ENCODE data around the gene JADE2.

Gene JADE2

DNA sequence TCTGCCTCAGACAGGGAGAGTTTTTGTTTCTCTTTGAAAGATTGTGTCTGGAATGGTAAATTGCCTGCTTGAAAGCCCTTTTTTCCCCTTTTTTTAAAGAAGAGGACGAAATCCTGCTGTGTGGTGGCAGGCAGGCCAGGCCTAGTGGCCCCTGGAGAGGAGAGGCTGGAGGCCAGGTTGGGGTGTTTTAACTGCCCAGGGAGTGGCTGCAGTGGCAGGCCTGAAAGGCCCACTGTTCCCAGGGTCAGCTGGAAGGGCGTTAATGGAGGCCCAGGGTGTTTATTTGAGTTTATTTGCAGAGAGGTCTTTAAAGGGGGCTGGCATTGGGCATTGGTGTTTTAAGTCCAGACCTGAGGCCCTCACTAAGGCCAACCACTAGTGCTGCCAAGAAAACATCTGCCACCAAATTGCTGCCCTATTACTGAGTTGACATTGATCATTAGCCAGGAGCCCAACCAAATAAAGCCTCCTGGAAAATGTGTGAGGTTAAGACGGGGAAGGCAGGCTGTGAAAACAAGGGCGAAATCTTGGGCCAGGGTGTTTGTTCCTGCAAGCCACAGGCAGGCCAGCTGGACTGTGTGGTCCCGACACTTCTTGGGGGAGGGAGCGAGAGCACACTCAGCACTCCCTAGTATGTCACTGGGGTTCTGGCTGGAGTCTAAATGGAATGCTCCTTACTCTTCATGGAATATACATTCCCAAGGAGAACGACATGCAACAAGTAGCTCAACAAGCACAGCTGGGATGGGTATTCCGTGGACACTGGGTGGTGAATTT is 5.0 kb downstream of the JADE2 start:
- no peak for DNase-seq (ENCODE audit: low read depth)

DNA sequence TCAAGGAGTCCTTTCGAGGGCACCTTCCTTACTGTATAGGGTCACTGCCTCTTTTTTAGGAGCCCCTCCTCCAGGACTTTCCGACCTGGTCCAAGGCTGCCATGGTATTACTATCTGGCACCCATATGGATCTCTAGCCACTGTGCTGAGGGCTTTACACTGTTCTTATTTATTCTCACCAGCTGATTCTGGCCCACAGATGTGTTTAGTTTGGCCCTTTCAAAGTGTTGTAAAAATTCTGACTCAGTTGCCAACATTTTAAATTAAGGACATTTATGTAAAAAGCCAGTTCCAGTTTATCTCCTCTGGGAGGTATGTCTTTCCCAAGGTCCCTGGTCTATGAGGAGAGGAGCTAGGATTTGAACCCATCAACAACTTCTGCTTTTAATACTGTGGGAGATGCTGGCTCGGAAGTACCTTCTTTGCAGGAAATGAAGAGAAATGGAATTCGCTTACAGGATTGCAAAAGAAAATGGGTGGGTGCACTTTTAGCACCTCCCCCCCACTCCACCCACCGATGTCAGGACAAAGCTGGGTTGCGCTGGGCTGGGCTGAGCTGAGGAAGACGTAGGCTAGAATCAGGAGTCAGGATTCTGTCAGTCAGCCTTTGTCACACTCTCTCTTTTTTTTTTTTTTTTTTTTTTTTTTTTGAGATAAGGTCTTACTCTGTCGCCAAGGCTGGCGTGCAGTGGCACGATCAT is 7.8 kb downstream of the JADE2 start:
- DNase-seq (ENCODE audit: low read depth), result no peak

DNA sequence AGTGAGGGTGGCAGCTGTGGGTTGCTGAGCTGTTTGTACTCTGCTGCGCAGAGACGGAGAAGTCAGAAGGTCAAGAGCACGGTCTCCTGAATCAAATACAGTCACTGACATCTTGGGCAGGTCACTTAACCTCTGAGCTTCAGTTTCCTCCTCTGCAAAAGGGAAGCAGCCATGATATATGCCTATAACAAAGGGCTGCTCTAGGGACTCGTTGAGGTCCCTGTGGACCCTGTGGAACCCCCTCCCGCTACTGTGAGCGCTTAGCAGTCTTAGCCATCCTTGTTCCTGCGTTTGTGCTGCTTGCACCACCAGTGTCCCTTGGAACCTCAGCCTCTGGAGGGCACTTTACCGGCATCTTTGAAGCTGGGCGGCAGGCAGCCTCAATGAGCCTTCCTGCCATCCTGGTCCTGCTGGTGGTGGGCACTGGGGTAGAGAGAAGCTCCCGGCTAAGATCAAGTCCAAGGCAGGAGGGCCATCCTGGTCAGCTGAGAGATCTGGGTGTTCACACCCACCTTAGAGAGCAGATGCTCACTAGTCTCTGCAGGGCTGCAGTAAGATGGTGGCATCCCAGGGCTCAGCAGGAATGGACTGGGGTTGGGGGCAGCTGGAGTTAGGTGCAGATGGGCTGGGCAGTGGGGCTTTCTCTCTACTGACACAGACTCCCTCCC is 8.7 kb downstream of the JADE2 start:
- DNase-seq (ENCODE audit: low read depth), result no peak

DNA sequence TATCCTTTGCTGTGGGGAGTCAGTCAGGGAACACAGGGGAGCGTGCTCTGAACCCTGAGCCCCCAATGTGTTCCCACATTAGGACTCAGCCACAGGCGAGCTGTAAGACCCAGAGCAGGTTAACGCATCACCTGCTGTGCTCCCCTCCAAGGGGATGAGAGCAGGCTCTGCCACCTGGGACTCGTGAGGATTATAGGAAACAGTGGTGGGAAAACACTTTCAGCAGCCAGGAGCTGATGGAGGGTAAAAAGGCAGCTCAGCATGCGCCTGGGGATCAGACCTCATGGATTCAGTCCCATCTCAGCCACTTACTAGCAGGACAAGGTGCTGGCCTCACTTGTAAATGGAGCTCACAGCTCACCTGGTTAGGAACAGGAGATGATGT is 9.2 kb downstream of the JADE2 start:
- no peak for DNase-seq (ENCODE audit: low read depth)

DNA sequence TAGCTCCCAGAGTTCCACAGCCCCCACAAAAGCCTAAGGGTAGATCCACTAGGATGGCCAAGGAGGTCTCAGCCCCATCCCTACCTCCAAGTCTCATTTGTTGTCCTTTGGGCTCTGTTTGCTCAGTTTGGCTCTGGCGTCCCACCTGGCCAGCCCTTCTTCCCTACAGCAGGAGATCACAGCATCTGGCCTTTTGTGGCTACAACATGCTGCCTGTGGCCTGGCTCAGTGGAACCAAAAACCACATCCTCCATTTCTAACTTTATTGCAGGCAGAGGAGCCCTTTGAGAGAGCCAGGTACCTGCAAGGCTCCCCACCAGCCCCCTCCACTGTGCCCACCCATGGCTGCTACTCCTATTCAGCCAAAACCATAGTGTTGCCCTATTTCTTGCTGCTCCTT is 11.4 kb downstream of the JADE2 start:
- no peak for DNase-seq (ENCODE audit: low read depth)

DNA sequence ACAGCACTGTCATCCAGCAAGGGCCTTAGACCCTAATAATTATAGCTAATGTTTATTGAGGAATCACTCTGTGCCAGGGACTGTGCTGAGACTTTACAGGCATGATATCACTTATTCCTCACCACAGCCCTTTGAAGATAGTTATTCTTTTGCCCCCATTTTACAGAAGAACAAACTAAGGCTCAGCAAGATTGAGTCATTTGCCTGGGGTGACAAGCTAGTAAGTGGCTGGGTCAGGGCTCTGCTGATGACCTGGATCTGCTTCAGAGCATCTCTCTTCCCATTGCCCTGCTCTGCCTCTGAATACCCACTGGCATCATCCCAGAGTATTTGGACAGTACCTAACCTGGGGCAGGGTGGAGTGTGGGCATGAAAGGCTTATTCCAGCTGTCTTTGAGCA is 11.8 kb downstream of the JADE2 start:
- no peak for DNase-seq (ENCODE audit: low read depth)

DNA sequence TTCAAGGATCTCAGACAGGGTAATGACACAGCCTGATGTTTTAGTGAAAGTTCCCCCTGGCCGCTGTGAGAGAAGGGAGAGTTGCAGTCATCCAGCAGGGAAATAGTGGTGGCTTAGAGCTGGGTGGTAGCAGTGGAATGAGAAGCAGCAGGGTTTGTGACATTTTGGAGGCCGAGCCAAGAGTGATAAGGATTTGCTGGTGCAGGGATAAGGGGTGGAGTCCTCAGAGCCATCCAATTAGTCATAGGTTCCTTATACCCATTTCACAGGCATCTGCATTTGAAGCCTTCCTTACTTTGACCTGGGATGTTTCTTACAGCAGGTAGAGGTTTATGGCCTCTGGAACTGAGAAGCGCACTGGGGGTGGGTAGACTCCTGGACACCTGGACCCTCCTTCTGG is 12.8 kb downstream of the JADE2 start:
- no peak for DNase-seq (ENCODE audit: low read depth)

DNA sequence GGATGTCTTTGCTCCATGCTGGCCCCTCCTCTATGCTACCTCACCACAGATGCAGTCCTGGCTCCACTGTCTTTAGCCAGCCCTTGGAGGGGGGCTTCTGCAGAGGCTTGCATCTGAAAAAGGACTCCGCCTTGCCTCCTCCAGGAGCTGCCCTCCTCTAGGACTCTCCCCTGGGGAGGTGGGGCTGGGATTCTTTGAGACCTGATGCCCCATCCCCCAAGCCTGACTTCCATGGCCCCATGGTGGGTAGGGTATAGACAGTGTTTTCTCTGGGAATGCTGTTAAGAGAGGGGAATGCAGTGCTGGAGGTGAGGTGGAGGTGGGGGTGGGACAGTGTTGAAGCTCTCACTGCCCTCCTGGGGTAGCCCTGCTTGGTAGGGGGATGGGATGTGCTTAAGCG is 14.3 kb downstream of the JADE2 start:
- no peak for DNase-seq (ENCODE audit: low read depth)

DNA sequence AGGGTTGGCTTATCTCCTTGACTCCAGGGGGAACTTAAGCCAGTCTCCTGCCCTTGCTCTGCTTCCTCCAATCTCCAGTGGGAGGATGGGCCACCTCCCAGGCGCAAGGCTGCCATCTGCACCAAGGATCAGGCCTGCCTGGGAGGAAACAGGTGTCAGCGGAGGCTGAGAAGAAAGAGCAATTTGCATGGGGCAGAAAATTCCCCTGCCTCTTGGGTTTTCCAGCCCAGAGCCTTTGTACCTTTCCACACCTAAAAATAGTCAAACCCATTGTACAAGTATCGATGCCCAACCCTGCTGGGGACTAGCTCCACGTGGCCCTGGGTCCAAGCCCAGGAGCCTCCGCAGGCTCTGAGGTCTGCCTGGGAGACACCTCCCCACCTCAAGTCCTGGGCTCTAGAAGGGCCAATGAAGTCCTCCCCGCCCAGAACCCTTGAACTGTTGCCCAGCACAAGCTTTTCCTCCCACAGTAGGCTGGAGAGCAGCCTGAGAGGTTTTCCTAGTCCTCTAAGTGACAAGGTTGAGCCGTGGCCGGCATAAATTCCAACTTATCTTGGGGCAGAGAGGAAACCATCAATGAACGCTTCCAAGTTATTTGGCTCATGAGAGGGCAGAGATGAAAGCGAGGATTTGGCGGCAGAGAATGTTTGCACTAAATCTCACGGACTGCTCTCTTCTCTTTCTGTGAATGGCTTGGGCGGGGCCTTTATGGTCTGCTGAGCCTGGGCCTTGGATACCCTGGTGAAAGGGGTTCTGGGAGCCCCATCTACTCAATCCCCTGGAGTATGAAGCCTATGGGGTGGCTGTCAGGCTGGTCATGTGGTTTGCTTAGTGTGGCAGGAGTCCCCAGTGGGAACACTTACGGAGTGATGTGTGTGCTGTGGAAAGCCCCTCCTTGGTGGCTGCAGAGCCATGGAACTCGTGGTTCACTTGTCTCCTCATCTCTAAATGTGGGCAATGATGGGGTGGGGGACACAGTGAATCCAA is 15.6 kb downstream of the JADE2 start:
- no peak for DNase-seq (ENCODE audit: low read depth)

DNA sequence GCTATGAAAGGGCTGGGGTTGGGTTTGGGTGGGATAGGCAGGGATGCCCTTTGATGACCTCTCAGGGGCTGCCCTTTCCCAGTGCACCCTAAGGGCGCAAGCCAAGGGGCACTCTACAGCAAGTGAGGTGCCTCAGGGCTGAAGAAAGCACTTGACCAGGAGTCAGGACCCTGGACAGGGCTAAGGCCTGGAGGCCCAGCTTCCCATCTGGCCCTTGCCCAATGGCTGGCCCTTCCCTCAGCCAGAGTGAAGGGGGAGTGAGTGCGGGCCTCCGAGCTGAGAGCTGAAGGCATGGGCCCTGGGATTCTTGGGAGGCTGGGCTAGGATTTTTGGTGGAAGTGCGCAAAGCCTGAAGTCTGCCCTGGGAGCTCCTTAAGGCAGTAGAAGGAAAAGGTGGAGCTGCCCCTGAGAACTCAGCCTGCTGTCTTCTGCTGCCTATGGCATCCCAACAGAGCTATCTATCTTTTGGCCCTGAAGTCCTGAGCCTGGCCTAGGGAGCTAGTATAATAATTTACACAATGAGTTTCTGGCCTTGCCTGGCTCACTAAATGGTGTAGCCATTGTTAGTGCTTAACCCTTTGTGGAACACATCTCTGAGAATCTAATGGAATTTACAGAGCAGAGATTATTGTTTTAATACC is 16.4 kb downstream of the JADE2 start:
- DNase-seq (ENCODE audit: low read depth), result no peak

DNA sequence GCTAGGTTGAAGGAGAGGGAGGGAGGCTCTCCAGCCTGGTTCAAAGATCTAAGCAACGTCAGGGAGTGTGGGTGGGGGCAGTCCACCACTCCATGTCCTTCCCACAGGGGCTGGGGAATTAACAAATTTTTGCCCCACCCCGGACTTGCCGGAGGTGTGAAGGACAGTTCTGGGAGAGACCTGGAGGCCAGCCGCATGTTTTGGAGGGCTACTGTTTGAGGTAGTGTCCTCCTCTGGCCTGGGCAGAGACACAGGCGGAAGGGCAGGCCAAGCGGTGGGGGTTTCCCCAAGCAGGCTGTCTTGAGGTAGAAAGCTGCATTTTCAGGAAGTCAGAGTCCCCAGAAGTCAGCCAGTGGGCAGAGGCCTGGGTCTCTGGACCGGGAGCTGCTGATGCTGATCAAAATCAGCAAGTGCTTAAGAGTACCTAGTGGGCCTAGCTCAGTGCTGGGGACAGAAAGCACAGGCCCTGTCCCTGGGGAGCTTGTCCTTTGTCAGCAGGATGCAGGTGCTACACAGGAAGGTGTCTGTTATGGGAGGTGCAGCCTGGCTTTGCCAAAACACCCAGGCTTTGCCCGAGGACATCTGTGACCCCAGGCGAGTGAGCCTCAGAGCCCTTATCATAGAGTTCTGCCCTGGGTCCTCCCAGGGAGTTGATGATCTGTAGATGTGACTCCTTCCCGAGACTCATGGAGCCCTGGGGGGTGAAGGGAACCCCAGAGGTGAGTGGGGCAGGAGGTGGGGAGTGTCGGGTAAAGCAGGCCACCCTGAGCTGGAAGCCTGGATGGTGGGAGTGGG is 18.5 kb downstream of the JADE2 start:
- DNase-seq (ENCODE audit: low read depth), result no peak

DNA sequence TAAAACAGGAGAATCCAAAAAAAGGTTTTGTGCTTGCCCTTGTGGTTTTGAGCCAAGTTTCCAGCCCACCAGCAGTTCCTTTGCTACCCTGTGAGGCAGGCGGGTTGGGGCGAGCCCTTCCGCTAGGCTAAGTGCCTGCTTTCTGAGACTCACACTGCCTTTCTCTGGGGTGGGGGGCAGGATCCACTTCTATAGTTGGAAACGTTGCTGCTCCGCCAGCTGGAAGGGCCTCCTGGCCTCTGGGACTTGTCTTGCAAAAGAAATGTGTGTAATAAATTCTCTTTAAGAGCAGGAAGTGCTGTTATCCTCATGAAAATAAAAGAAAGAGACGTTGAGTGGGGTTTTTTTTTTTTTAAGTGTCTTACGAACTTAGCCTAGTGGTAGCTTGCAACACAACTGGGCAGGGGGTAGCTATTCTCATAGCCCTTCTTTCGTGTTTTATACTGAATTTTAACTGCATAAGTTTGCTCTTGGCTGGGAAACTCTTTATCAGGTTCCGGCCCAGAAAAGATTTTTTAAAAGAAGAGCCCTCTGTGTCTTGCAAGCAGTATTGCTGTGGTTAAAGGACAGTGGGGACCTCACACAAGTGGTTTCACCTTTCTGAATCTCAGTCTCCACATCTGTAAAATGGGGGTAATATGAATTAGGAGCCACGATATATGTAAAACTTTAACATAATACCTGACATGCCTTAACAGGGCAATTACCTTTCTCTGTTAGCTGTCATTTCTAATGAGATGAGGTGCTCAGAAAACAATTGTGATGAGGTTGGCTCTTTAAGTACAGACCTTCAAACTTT is 19.8 kb downstream of the JADE2 start:
- DNase-seq (ENCODE audit: low read depth), result no peak

DNA sequence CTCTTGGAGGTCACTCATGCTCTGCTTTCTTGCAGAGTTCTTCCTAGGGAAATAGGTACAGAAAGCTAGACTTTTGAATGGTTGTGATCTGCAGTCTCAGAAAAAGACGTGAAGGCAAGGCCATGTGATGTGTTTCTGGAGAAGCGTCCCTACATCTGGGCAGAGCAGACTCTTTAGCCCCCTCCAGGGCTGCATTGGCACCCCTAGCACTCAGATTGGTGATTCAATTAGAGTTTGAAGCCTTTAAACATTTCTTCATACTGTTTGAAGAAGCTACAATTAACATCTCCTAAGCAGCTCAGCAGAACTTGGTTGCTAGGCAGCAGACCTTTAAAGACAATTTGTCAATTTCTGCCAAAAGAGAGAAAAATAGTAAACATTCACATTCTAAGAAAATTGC is 21.6 kb downstream of the JADE2 start:
- no peak for DNase-seq (ENCODE audit: low read depth)

DNA sequence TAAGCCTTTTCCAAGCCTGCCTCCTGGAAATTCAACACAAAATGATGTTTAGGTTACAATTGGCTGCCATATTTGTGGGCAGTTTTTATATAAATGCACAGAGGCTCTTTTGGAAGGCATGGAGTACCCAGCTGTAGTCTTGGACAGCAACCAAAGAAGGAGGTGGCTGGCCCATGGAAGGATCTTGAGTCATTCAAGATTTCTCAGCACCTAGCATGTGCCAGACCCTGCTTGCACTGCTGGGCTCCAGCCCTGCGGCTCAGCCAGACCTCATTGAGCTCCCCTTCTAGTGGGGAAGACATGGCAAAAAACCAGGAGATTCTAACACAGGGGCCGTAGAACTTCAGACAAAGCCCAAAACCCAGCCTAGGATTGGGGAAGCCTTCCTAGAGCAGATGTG is 22.1 kb downstream of the JADE2 start:
- DNase-seq (ENCODE audit: low read depth), result no peak

DNA sequence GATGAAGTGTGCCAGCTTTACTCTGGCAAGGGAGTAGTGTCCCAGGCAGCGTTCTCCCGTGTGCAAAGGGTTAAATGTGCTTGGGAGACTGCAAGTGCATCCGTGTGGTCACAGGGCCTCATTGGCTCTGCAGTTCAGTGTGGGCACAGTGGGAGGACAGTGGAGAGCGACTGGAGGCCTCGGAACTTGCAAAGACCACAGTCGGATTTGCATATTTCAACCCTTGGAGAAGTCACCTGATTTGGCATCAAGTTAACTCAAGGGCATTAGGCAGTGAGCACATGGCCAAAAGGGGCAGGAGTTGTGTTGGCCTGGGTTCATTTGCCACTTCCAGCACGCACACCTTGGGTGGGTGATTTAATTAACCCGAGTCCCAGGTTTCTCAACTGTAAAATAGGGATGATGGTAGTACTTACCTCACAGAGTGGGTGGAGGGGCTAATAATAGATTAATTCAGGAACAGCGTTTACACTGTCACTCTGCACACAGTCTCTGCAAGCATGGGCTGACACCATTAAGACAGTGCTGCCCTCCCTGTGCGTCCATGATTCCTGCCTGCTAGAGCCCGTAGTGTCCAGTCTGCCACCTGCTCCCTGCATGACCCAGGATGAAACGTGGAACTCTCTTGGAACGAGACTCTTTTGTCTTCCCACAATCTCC is 22.7 kb downstream of the JADE2 start:
- no peak for DNase-seq (ENCODE audit: low read depth)

DNA sequence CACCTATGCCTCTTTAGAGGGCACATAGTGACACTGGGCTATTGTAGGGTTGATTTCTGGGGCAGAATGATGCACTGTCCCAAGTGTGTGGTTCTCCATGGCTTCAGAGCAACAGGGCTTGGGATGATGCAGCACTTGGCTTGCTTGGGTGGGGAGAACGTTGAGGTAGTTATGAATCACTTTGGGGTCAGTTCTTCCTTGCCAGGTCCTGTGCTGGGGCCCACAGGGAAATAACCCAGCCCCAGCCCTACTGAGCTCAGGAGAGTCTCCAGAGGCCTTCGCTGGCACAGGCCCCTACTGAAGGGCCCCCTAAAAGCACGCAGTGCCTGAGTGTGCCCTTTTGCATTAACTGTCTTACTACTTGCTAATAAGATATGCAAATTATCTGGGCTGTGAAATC is 24.2 kb downstream of the JADE2 start:
- no peak for DNase-seq (ENCODE audit: low read depth)

DNA sequence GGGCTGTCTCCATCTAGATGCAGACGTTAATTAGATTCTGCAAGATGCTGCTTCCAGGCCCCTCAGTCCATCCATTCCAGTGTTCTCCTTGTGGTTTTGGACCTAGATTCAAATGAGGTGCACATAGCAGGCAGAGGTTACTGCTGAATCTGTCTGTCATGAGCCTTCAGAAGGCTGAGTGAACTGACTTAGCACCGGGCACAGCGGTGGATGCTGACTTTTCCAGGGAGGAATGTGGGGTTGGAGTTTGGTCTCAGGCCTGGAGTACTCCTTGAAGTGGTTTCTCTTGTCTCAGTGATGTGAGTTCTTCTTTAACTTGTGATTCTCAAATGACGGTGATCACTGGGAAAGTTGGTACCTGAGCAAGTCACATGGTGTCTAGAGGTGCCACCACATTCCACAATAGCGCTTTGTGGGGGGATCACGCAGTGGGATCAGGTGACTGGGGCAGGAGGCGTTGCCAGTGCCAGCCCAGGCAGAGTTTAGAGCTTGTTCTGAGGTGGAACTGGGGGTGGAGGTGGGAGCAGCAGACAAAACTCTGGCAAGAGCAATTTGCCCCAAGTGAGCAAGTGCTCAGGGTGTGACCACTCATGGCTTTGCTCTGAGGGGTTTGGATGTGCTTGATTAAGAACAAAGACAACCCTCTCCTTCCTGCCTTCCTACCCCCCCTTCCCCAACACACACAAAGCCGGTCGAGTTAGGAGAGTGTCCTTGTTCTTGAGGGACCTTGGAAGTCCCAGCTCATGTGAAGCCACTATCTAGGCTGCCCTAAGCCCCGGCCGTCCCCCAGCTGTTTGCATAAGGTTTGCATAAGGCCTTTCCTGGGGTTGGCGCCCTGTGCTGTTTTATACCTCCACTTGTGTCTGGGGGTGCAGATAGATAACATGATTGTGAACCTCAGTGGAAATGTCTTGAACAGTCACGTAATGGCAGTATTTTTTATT is 25.1 kb downstream of the JADE2 start:
- no peak for DNase-seq (ENCODE audit: low read depth)

DNA sequence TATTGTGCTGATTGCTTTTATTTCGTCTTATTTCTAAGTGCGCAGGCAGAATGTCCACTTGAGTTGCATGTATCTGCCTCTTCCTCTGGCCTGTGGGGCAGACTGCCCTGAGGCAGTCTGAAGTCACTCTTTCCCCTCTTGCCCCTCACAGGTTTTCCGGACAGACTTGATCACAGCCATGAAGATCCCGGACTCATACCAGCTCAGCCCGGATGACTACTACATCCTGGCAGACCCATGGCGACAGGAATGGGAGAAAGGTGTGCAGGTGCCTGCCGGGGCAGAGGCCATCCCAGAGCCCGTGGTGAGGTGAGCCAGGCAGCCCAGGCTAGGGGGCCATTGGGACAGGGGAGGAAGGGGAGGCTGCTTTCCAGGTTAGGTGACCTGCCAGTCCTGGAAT is 26.4 kb downstream of the JADE2 start:
- DNase-seq (ENCODE audit: low read depth), result no peak
